Measurements from ENCODE around the gene NRG3. TPM values are rescaled to one million over a fixed set of nuclear protein-coding genes. Genes with fewer than 3 reads are reported as not detected.

NRG3 gene
- total RNA-seq, 2 experiments from 2014 or later, result not detected

DNA sequence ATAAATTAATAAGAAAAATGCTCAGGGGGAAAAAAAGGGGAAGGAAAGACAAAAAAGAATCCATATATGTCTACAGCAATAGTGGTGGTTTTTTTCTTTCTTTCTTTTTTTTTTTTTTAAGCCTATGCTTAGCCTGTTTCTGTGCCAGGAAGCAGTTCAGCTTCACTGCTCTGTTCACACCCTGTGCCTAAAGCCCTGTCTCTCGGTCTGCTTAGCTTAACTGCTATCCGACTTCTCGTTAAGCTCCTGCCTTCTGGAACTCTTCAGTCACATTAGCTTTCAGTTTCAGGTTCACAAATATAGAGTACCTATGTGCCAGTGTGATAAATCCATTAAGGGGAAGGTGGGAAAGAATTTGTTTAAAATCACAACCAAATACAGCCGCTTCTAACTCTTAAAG, 26.5 kb upstream of the NRG3 start:
- POLR2A ChIA-PET, result no interaction called here
- intact Hi-C loops (cut with micrococcal nuclease; ENCODE audit: unreplicated experiment), result no loop called here
- Histone ChIP-seq H3K9me3 (ENCODE audit: low read length) (no peaks in the 10 kb centered on the region), H2AFZ (ENCODE audit: low read length) (no peak overlapping the region), H3K27ac (ENCODE audit: low read depth, low read length, poor library complexity, severe bottlenecking) (no peak overlapping the region), H3K4me3 (ENCODE audit: low read depth, low read length, poor library complexity, severe bottlenecking) (no peak overlapping the region), H3K4me2 (ENCODE audit: low read length) (no peak overlapping the region), H3K79me2 (ENCODE audit: insufficient read depth, low read depth, low read length) (no peaks in the 10 kb centered on the region), H4K20me1 (ENCODE audit: insufficient read depth, low read length) (no peaks in the 10 kb centered on the region), H3K4me1 (ENCODE audit: insufficient read depth, low read length, poor library complexity, severe bottlenecking) (no peaks in the 10 kb centered on the region), H3K36me3 (ENCODE audit: insufficient read depth, low read length) (no peaks in the 10 kb centered on the region), H3K9me2 (ENCODE audit: insufficient read depth, low read length) (no peaks in the 10 kb centered on the region)
- BruUV-seq (replicated peaks), result no TSS peak
- DNase-seq (ENCODE audit: low spot score), result no peak
- no peak for TF ChIP-seq EZH2phosphoT487 (IDR thresholded peaks at IDR 0.05; ENCODE audit: borderline replicate concordance, low read depth, low read length)
- TF ChIP-seq, protein P1, sequence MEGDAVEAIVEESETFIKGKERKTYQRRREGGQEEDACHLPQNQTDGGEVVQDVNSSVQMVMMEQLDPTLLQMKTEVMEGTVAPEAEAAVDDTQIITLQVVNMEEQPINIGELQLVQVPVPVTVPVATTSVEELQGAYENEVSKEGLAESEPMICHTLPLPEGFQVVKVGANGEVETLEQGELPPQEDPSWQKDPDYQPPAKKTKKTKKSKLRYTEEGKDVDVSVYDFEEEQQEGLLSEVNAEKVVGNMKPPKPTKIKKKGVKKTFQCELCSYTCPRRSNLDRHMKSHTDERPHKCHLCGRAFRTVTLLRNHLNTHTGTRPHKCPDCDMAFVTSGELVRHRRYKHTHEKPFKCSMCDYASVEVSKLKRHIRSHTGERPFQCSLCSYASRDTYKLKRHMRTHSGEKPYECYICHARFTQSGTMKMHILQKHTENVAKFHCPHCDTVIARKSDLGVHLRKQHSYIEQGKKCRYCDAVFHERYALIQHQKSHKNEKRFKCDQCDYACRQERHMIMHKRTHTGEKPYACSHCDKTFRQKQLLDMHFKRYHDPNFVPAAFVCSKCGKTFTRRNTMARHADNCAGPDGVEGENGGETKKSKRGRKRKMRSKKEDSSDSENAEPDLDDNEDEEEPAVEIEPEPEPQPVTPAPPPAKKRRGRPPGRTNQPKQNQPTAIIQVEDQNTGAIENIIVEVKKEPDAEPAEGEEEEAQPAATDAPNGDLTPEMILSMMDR (conservative IDR thresholded peaks at IDR 0.05; ENCODE audit: low read length), result no peak
- CTCF ChIA-PET (ENCODE audit: unreplicated experiment), result no interaction called here

DNA sequence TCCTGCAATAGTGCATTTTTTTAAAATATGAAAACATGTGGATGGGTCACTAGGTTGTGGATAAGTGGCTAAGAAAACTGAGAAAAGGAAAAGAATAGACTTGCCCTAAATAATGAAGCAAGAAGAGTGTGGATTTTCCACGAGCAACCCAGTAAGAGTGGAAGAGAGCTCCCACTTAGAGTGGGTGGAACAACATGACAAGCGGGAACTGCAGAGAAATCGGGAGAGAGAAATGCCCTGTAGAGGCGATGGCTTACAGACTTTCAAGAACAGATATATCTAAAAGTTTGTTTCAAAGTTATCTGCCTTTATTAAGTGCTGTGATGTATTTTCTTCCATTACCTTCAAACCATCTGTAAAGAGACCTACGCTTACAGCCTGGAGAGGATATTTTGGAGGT, 26.1 kb upstream of the NRG3 start:
- Histone ChIP-seq H2AFZ (ENCODE audit: low read length) (no peak overlapping the region), H3K27ac (ENCODE audit: low read depth, low read length, poor library complexity, severe bottlenecking) (no peak overlapping the region), H3K4me1 (ENCODE audit: insufficient read depth, low read length, poor library complexity, severe bottlenecking) (no peaks in the 10 kb centered on the region), H3K4me2 (ENCODE audit: low read length) (no peak overlapping the region), H4K20me1 (ENCODE audit: insufficient read depth, low read length) (no peaks in the 10 kb centered on the region), H3K79me2 (ENCODE audit: insufficient read depth, low read depth, low read length) (no peaks in the 10 kb centered on the region), H3K9me3 (ENCODE audit: low read length) (no peaks in the 10 kb centered on the region), H3K36me3 (ENCODE audit: insufficient read depth, low read length) (no peaks in the 10 kb centered on the region), H3K9me2 (ENCODE audit: insufficient read depth, low read length) (no peaks in the 10 kb centered on the region), H3K4me3 (ENCODE audit: low read depth, low read length, poor library complexity, severe bottlenecking) (no peak overlapping the region)
- intact Hi-C loops (cut with micrococcal nuclease; ENCODE audit: unreplicated experiment), result no loop called here
- ChIA-PET CTCF (ENCODE audit: unreplicated experiment) (no interaction called here), POLR2A (no interaction called here)
- no TSS peak for BruUV-seq (replicated peaks)
- DNase-seq (ENCODE audit: low spot score), result no peak
- no peak for TF ChIP-seq EZH2phosphoT487 (IDR thresholded peaks at IDR 0.05; ENCODE audit: borderline replicate concordance, low read depth, low read length)
- TF ChIP-seq, protein P1 (conservative IDR thresholded peaks at IDR 0.05; ENCODE audit: low read length), result no peak

DNA sequence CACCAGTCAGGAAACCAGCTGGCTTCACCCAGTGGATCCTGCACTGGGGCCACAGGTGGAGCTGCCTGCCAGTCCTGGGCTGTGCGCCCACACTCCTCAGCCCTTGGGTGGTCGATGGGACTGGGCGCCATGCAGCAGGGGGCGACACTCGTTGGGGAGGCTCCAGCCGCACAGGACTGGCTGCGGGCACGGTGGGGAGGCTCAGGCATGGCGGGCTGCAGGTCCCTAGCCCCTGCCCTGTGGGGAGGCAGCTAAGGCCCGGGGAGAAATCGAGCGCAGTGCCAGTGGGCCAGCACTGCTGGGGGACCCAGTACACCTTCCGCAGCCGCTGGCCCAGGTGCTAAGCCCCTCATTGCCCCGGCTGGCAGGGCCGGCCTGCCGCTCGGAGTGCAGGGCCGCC, 12.4 kb upstream of the NRG3 start:
- Histone ChIP-seq H3K79me2 (ENCODE audit: insufficient read depth, low read depth, low read length) (no peaks in the 10 kb centered on the region), H2AFZ (ENCODE audit: low read length) (no peak overlapping the region), H3K4me1 (ENCODE audit: insufficient read depth, low read length, poor library complexity, severe bottlenecking) (no peaks in the 10 kb centered on the region), H3K9me3 (ENCODE audit: low read length) (no peaks in the 10 kb centered on the region), H3K36me3 (ENCODE audit: insufficient read depth, low read length) (no peaks in the 10 kb centered on the region), H3K9me2 (ENCODE audit: insufficient read depth, low read length) (no peaks in the 10 kb centered on the region), H3K4me2 (ENCODE audit: low read length) (no peak overlapping the region), H3K4me3 (ENCODE audit: low read depth, low read length, poor library complexity, severe bottlenecking) (no peak overlapping the region), H3K27ac (ENCODE audit: low read depth, low read length, poor library complexity, severe bottlenecking) (no peak overlapping the region), H4K20me1 (ENCODE audit: insufficient read depth, low read length) (no peaks in the 10 kb centered on the region)
- BruUV-seq (replicated peaks), result no TSS peak
- ChIA-PET CTCF (ENCODE audit: unreplicated experiment) (no interaction called here), POLR2A (interaction anchor here (1.1 kb wide), 1 partner anchor 16 kb away, joined by 3 read pairs; no protein-coding TSS in a partner anchor)
- TF ChIP-seq, protein P1 (conservative IDR thresholded peaks at IDR 0.05; ENCODE audit: low read length), result no peak
- intact Hi-C loops (cut with micrococcal nuclease; ENCODE audit: unreplicated experiment), result no loop called here
- no peak for DNase-seq (ENCODE audit: low spot score)
